GM21360 (cell line): ENCODE measurements around the gene HIBADH.
"Not testable (repeated sequence)": the region's sequence is repeated elsewhere in the genome, so short reads cannot be mapped to it uniquely, and the experiment has no call there.

Experiments used
- ATAC-seq: cut with Tn5 transposase; IDR thresholded peaks from one replicate; pipeline ENCODE4 v1.9.1; 2021; ENCODE audit warnings: mild to moderate bottlenecking, moderate library complexity; ENCODE audit not compliant: unreplicated experiment

Gene HIBADH

DNA sequence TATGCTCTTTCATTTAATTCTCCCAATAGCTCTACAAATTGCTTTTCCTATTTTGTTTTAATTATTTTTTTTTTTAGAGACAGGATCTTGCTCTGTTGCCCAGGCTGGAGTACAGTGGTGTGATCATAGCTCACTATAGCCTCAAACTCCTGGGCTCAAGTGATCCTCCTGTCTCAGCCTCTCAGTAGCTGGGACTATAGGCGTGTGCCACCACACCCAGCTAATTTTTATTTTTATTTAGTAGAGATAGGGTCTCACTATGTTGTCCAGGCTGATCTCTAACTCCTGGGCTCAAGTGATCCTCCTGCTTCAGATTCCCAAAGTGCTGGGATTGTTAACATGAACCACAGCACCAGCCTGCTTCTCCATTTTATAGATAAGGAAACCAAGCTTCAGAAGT, 151.3 kb downstream of the HIBADH start:
- ATAC-seq = not testable (repeated sequence)

- ATAC-seq = no peak
These were observed 152.1 kb downstream of the HIBADH start for GRCh38 chr7:27510541-27510940.

- not testable (repeated sequence) for ATAC-seq
These were observed 160.8 kb downstream of the HIBADH start for GRCh38 chr7:27501879-27502278.

GRCh38 chr7:27501001-27501400, 161.7 kb downstream of the HIBADH start:
- no peak for ATAC-seq

GRCh38 chr7:27492224-27492623, 170.5 kb downstream of the HIBADH start:
- no peak for ATAC-seq

DNA sequence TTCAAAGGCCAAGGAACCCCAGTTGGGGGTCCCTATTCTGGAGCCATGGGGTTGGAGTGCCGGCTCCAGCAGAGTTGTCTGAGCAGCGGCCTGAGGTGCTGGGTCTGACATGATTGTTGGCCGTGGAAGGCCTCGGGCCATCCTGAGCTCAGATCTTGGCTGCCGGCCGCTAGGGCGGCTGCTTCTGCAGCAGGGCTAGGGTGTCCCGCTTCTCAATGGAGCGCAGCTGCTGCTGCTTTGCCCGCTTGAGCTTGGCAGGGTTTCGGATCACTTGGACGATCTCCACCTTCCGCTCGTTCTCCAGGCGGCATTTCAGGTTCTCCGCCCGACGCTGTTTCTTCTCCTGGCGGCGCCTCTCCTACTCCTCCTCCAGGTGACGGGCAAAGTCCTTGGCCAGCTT, 171.1 kb downstream of the HIBADH start:
- no peak for ATAC-seq

- ATAC-seq = no peak
These were observed 175.2 kb downstream of the HIBADH start for GRCh38 chr7:27487509-27487908.

- ATAC-seq = no peak
These were observed 178.2 kb downstream of the HIBADH start for GRCh38 chr7:27484451-27484850.

- no peak for ATAC-seq
These were observed 180.5 kb downstream of the HIBADH start for GRCh38 chr7:27482219-27482618.

DNA sequence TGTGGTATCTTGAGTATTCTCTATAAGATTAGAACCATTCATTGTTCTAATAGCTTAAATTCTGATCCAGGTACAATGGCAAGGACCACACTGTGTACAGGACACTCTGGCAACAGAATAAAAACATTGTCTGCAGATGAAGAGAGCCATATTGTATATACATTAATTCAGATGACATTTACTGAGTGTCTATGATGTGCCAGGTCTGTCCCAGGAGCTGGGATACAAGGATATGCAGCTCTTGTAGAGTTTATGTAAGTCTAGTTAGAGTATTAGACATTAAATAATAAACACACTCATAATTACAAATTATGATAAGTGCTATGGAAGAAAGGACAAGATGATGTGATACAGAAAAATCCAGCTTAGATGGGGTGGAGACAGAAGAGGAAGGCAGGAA, 184.1 kb downstream of the HIBADH start:
- no peak for ATAC-seq

GRCh38 chr7:27478084-27478483, 184.6 kb downstream of the HIBADH start:
- ATAC-seq = no peak

DNA sequence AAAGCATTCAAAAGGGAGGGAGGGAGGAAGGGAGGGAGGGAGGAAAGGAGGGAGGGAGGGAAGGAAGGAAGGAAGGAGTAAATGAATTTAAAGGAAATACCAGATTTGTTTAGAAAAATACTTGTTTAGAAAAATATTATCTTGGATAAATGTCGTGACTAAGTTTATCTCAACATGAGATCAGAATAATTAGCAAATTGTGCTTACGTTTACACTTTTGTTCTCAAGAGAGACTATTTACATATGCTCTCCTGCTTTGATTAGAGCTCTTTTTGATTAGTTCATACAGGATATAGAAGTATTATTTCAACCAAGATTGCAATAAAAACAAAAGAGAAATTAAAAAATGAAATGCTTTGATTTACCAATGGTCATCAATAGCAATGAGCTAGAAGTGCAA, 186.2 kb downstream of the HIBADH start:
- ATAC-seq = no peak
